Large intestine (tissue), 3 donors: Measurements from ENCODE around the gene C10orf90. TPM values are rescaled to one million over a fixed set of nuclear protein-coding genes. Genes with fewer than 3 reads are reported as not detected.

Source experiments
- DNase-seq, 2 donors: peaks; one replicate each; pipeline versions ENCODE4 v3.0.0 to v3.0.0-alpha.2; 2013
- H3K27ac ChIP-seq: one replicate; pipeline ENCODE4 v1.5.1; 2013; ENCODE audit warnings: low read length
- H3K27me3 ChIP-seq: 2 replicates; pipeline ENCODE4 v1.6.1; 2013; ENCODE audit warnings: low read length; ENCODE audit not compliant: control insufficient read depth, insufficient read depth
- H3K36me3 ChIP-seq: 2 replicates; pipeline ENCODE4 v1.6.1; 2013; ENCODE audit warnings: low read length; ENCODE audit not compliant: control insufficient read depth, insufficient read depth
- H3K4me1 ChIP-seq: one replicate; pipeline ENCODE4 v1.6.1; 2013; ENCODE audit warnings: low read length; ENCODE audit not compliant: control insufficient read depth, insufficient read depth
- H3K4me3 ChIP-seq: one replicate; pipeline ENCODE4 v1.5.1; 2013; ENCODE audit warnings: low read length
- H3K9me3 ChIP-seq: one replicate; pipeline ENCODE4 v1.6.1; 2013; ENCODE audit warnings: mild to moderate bottlenecking, low read depth, low read length, moderate library complexity; ENCODE audit not compliant: control insufficient read depth
- WGBS: methylation state at CpG from one replicate; pipeline ENCODE4 v1.1.5; 2013; ENCODE audit warnings: low lambda C conversion rate; ENCODE audit not compliant: insufficient coverage; 5-methylcytosine and 5-hydroxymethylcytosine counted together
- polyA plus RNA-seq: library from polyadenylated mRNA; unstranded; fragments of 120-200 nt; gene quantifications from one replicate; pipeline ENCODE4 v1.2.1, GENCODE V29; 2013

The C10orf90 gene
- polyA plus RNA-seq, 1 donor, result not detected

DNA sequence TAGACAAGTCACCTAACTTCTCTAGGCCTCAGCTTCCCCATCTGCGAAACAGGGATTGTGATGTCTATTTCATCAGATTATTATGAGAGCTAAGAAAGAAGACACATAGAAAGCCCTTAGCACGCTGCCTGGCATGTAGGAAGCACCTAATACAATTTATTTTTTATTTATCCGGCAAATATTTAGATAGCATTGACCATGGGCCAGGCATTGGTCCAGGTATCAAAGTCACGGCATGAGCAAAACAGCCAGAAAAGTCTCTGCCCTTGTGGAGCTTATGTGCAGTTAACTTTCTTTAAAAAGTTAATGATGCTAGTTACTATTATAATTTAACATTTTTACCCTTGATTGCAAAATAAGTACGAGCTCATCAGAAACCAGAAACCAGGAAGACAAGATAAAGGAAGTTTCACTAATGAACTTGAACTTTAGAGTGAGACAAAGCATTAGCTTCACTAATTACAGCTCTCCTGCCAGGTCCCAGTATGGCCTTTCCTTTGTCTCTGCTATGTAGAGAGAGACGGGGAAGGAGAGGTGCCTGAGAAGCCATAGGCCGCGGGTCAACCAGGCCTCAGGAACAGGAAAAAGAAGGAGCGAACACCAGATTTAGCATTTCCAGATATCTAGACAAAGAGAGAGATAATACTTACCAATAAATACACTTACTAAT is 142.7 kb downstream of the C10orf90 start:
- Histone ChIP-seq H3K27me3 (no peaks in the 10 kb centered on the region), H3K36me3 (no peaks in the 10 kb centered on the region), H3K4me1 (no peaks in the 10 kb centered on the region), H3K9me3 (no peaks in the 10 kb centered on the region), H3K4me3 (no peak overlapping the region), H3K27ac (no peak overlapping the region)
- DNase-seq, result no peak
- WGBS, result 80% methylated on average over 1 of the region's 9 CpGs

DNA sequence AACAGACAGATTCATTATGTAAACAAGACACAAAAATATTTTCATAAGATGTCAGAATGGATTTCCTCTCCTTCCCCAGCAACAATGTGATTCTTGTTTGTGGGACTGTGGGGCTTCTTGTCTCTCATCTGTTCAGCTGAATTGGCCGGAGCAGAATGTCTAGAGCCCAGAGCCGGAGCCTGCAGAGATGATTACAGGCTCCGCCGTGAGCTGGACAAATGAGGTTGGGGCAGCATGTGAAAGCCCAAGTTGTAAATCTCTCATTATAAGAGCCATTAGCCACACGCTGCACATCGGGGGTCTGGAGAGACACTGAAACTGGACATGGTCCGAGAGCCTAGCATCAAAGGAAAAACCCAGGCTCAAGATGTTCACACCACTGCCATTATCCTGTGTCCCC is 145.2 kb downstream of the C10orf90 start:
- no peaks in the 10 kb centered on the region for H3K9me3 ChIP-seq
- H3K27ac ChIP-seq, result no peak overlapping the region
- no peak overlapping the region for H3K4me3 ChIP-seq
- H3K4me1 ChIP-seq, result no peaks in the 10 kb centered on the region
- H3K27me3 ChIP-seq, result no peaks in the 10 kb centered on the region
- no CpG with 5 or more reads among the region's 7 CpGs for WGBS
- H3K36me3 ChIP-seq, result no peaks in the 10 kb centered on the region
- no peak for DNase-seq

DNA sequence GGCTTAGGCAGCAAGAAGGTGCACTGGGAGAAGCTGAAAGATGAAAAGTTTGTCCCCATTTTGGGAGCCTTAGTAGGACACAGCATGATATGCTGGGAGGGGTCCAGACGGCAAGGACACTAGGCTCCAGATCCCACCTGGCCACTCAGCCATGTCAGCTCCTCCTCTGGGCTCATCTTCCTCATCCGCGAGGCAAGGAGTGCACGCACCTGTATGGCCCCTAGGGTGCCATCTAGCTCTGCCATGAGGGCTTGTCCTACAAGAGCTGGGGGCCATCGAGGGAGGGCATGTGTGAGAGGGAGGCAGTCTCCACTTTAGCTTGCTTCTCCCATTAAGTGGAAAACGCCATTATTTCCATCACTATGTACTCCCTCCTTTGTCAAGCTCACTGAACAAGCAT is 146.0 kb downstream of the C10orf90 start:
- no CpG with 5 or more reads among the region's 6 CpGs for WGBS
- H3K4me1 ChIP-seq, result no peaks in the 10 kb centered on the region
- no peak for DNase-seq
- H3K27ac ChIP-seq, result no peak overlapping the region
- no peak overlapping the region for H3K4me3 ChIP-seq
- no peaks in the 10 kb centered on the region for H3K36me3 ChIP-seq
- H3K27me3 ChIP-seq, result no peaks in the 10 kb centered on the region
- H3K9me3 ChIP-seq, result no peaks in the 10 kb centered on the region

DNA sequence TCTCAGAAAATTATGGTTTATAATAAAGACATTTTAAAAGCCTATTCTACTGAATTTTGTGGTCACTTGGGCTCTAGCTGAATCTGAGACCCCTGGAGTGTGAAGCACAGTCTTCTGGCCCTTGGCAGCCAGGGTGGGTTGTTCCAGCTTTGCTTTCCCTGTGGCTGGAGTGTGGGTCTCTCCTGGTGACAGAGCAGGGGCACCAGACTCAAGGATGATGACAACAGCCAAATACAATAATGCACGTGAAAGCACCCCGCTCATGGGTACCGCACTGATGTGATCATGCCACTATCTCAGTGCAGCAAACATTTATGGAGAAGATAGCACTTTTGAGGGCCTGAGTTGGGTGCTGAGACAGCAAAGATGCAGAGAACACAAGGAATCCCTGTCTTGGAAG is 147.4 kb downstream of the C10orf90 start:
- Histone ChIP-seq H3K27me3 (no peaks in the 10 kb centered on the region), H3K27ac (no peak overlapping the region), H3K36me3 (no peaks in the 10 kb centered on the region), H3K9me3 (no peaks in the 10 kb centered on the region), H3K4me3 (no peak overlapping the region), H3K4me1 (no peaks in the 10 kb centered on the region)
- no peak for DNase-seq
- no CpG with 5 or more reads among the region's 3 CpGs for WGBS

DNA sequence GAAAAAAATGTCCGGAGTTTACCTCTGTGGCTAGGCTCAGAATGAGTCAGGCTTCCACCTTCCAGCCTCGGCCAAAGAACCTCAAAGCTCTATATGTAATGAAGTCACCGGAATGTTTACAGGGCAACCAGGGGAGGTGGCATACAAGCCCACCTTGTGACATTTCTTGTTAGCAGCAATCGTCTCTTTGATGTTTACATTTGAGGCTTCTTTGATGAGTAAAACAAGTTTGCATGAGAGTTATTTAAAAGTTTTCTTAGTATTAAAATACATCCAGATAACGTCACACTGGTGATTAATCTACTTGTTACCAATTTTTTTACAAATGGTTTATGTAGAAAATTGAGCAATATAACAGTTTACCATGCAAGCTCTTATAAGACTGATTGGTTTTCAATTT is 149.1 kb downstream of the C10orf90 start:
- no peak overlapping the region for H3K4me3 ChIP-seq
- no CpG with 5 or more reads among the region's 5 CpGs for WGBS
- DNase-seq, result no peak
- no peaks in the 10 kb centered on the region for H3K4me1 ChIP-seq
- H3K9me3 ChIP-seq, result no peaks in the 10 kb centered on the region
- H3K27ac ChIP-seq, result no peak overlapping the region
- no peaks in the 10 kb centered on the region for H3K36me3 ChIP-seq
- H3K27me3 ChIP-seq, result no peaks in the 10 kb centered on the region

DNA sequence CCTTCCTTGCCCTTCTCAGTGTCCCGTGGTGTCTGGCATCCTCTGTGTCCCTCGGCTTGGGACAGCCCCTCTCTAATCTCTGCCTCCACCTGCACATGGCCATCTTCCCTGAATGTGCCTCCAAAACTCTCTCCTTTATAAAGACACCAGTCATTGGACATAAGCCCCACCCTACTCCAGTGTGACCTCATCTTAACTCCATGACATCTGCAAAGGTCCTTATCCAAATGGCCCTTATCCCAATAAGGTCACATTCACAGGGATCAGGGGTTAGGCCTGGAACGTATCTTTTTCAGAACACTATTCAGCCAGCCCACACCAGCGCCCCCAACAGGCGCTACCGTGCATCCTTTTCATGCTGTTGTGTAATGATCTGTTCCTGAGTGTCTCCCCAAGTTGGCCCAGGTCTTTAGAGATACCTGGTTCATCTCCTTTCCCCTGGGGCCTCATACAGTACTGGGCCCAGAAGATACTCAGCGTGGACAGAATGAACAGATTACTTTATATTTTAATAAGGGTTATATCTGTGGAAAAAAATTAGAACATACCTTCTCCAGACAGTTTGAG is 149.7 kb downstream of the C10orf90 start:
- H3K4me3 ChIP-seq, result no peak overlapping the region
- no peaks in the 10 kb centered on the region for H3K9me3 ChIP-seq
- H3K4me1 ChIP-seq, result no peaks in the 10 kb centered on the region
- H3K27ac ChIP-seq, result no peak overlapping the region
- H3K27me3 ChIP-seq, result no peaks in the 10 kb centered on the region
- DNase-seq, result no peak
- H3K36me3 ChIP-seq, result no peaks in the 10 kb centered on the region
- 100% methylated on average over 2 of the region's 7 CpGs for WGBS

DNA sequence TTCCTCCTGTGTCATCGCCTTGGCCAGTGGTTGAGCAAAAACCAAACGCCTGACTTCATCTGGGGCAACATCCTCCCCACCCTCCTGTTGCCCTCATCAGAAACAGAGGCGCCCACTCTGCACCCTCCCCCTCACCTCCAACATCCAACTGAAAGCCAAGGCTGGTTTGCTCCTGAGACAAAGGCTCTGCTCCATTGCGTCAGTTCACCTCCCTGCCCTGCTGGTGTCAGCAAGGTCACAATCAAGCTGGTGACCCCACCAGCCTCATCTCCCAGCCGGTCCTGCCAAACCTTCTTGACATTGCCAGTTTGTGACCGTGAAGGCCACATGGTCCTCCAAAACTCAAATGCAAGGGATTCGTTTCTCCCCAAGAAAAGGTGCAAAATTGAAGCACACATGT is 150.5 kb downstream of the C10orf90 start:
- H3K4me3 ChIP-seq, result no peak overlapping the region
- no peak overlapping the region for H3K27ac ChIP-seq
- DNase-seq, result no peak
- H3K4me1 ChIP-seq, result no peaks in the 10 kb centered on the region
- no peaks in the 10 kb centered on the region for H3K36me3 ChIP-seq
- WGBS, result no CpG with 5 or more reads among the region's 7 CpGs
- no peaks in the 10 kb centered on the region for H3K27me3 ChIP-seq
- H3K9me3 ChIP-seq, result no peaks in the 10 kb centered on the region

DNA sequence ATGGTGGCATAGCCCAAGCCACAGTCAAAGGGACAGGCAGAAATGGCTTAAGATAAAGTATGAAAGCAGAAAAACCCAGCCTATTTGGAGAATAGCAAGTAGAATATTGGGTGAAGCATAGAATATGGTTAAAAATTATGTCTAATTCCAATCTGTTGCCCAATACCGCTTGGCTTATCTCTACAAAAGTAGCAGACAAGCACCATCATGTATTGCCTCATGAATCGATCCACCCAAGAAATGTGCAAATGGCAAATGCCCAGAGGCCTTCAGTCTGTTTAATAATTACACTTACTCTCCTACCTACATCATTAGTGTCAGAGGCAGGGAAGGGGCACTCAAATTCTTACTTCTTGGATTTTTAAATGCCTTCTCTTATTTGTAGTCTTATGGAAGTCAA is 151.3 kb downstream of the C10orf90 start:
- H3K27me3 ChIP-seq, result no peaks in the 10 kb centered on the region
- H3K36me3 ChIP-seq, result no peaks in the 10 kb centered on the region
- WGBS, result 100% methylated on average over 2 of the region's 2 CpGs
- H3K27ac ChIP-seq, result no peak overlapping the region
- no peaks in the 10 kb centered on the region for H3K4me1 ChIP-seq
- no peaks in the 10 kb centered on the region for H3K9me3 ChIP-seq
- DNase-seq, result no peak
- H3K4me3 ChIP-seq, result no peak overlapping the region

DNA sequence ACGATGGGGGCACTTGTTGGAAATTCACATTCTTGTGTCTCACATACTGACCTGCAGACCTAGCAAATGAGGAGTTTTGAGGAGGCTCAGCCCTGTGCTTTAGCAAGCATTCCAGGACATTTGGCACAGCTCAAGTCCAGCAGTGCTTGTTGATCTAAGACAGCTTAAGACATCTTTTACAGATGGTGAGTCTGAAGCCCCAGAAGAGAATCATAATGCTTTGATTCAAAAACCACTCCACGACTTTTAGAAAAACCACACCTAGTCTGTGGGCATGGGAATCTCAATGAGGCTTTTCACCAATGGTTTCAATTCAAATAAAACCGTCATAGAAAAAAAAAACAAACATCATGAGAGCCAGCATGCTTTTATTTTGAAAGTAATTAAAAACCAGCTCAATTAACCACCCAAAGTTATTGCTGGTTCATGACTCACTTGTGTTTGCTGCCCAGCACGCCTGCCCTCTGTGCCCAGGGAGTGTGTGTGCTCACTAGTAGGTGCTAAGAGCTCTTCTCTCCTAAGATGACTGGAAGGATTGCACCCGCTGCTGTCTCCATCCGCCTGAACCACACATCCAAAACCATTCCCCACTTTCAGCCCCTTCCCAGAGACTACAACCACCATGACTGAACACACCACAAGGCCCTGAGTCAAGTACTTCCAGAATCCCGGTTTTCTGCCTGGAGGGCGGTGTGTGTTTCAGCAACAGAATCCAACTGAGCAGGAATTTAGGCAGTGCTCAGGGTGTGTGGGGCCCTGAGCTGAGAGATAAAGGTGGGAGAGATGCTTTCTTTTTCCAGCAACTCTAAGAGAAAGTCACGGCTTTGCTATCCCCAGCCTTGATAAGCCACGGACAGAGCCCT is 152.0 kb downstream of the C10orf90 start:
- WGBS, result 83% methylated on average over 1 of the region's 10 CpGs
- Histone ChIP-seq H3K27me3 (no peaks in the 10 kb centered on the region), H3K9me3 (no peaks in the 10 kb centered on the region), H3K4me1 (no peaks in the 10 kb centered on the region), H3K27ac (no peak overlapping the region), H3K36me3 (no peaks in the 10 kb centered on the region), H3K4me3 (no peak overlapping the region)
- no peak for DNase-seq

DNA sequence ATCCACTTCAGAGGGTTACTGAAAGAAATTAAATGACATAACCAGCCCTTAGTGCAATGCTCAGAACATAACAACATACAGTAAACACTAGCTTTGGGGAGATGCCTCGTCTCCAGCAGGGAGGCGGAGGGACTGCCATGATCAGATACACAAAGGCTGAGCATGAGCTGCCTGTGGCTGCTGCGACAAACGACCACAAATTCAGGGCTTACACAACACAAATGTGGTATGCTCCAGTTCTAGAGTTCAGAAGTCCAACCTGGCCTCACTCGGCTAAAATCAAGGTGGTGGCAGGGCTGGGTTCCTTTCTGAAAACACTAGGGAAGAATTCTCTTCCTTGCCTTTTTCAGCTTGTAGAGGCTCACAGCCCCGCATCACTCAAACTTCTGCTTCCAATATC is 154.0 kb downstream of the C10orf90 start:
- DNase-seq, result no peak
- Histone ChIP-seq H3K36me3 (no peaks in the 10 kb centered on the region), H3K4me1 (no peaks in the 10 kb centered on the region), H3K9me3 (no peaks in the 10 kb centered on the region), H3K4me3 (no peak overlapping the region), H3K27me3 (no peaks in the 10 kb centered on the region), H3K27ac (no peak overlapping the region)
- WGBS, result no CpG with 5 or more reads among the region's 6 CpGs
